Right lobe of liver (tissue), 6 donors: ENCODE results near the gene ITPKC. TPM values are rescaled to one million over a fixed set of nuclear protein-coding genes. Genes with fewer than 3 reads are reported as not detected.
"Not testable (repeated sequence)": the region's sequence is repeated elsewhere in the genome, so short reads cannot be mapped to it uniquely, and the experiment has no call there.

Source experiments
- ATAC-seq, 4 donors: fragments of 200-7000 bp; cut with Tn5 transposase; one replicate each; pipeline ENCODE4 v1.9.1; 2020; ENCODE audit warnings: mild to moderate bottlenecking in 4 of 4, moderate library complexity in 4 of 4
- DNase-seq, 3 donors: peaks; one replicate each; pipeline ENCODE4 v3.0.0-alpha.2; 2020
- H3K27ac ChIP-seq, 3 donors: fragments of 200-600 bp; one replicate each; pipeline ENCODE4 v1.8.0; 2022
- H3K27me3 ChIP-seq, 2 donors: fragments of 200-600 bp; one replicate each; pipeline ENCODE4 v1.8.0; 2022
- H3K36me3 ChIP-seq, 4 donors: fragments of 200-600 bp; sonication (generic) in 1 of 4; one replicate each; pipeline versions ENCODE4 v1.5.1 to v1.8.0; 2017 to 2022; ENCODE audit warnings: control low read depth in 1 of 4
- H3K4me1 ChIP-seq, 4 donors: fragments of 200-600 bp; sonication (generic) in 1 of 4; one replicate each; pipeline versions ENCODE4 v1.5.1 to v1.8.0; 2017 to 2022; ENCODE audit warnings: control low read depth in 1 of 4
- H3K4me3 ChIP-seq, 3 donors: fragments of 200-600 bp; one replicate each; pipeline ENCODE4 v1.8.0; 2022
- H3K9me3 ChIP-seq, 4 donors: fragments of 200-600 bp; sonication (generic) in 1 of 4; one replicate each; pipeline versions ENCODE4 v1.5.1 to v1.8.0; 2017 to 2022; ENCODE audit warnings: control low read depth in 1 of 4
- POLR2A ChIP-seq: fragments of 450-650 bp; IDR thresholded peaks from one replicate; pipeline ENCODE4 v1.6.1; 2017; ENCODE audit warnings: antibody characterized with exemption, mild to moderate bottlenecking
- WGBS: methylation state at CpG from one replicate; pipeline ENCODE4 v1.1.6; 2018; ENCODE audit warnings: low coverage, low lambda C conversion rate; ENCODE audit not compliant: insufficient coverage; ENCODE audit errors: missing lambda C conversion rate; 5-methylcytosine and 5-hydroxymethylcytosine counted together
- intact Hi-C, 2 donors: fragments of 100-400 bp; cut with DNase I; formaldehyde crosslinking; loops; one replicate each; pipeline versions ENCODE4 v1.11.2 to v1.14.1; 2022
- total RNA-seq, 6 experiments: library from RNA; depleted of rRNA in 2 of 6; stranded (reverse); fragments of >200 nt in 2 of 6; fragmentation: NEBNext Ultra II Directional in 3 of 6; extraction: Animal tissue kit (Norgen Biotek cat#: 25700) in 3 of 6; gene quantifications; one replicate each; pipeline versions ENCODE4 v1.1.0 to v1.2.4, GENCODE V29; 2016 to 2023
- TF ChIP-seq, protein P1 (sequence below), 4 donors: fragments of 200-600 bp in 3 of 4; fragments of 450-650 bp in 1 of 4; IDR thresholded peaks; one replicate each; pipeline versions ENCODE4 v1.5.1 to v1.8.0; 2016 to 2022; ENCODE audit warnings: antibody characterized with exemption in 4 of 4, mild to moderate bottlenecking in 2 of 4
- donor health status: DM: no; HTN: yes; CAD: no.
- donor health status: DM: no; HTN: no; CAD: no.
- donor health status: DM: no; HTN: no; CAD: no.
- donor health status: DM: no; HTN: yes; CAD: no.
- donor health status: DM: no; HTN: yes; CAD: no.

ITPKC gene
- total RNA-seq, 6 experiments from 2014 or later = 6.8 to 19.7 (median 11.1) TPM

DNA sequence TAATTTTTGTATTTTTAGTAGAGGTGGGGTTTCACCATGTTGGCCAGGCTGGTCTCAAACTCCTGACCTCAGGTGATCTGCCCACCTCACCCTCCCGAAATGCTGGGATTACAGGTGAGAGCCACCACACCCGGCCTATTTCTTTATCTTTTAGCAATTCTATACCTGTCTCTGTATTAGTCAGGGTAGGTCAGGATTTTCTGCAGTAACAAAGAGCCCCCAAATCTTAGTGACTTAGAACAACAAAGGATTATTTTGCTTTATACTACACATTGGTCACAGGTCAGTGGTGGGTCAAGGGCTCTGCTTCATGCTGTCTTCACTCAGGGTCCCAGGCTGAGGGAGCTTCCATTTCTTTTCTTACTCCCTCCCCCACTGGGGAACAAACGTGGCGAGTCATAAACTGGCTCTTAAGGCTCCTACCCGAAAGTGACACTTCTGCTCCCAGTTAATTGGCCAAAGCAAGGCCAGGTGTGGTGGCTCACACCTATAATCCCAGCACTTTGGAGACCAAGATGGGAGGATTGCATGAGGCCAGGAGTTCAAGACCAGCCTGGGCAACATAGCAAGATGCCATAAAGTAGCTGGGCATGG is 6.8 kb downstream of the ITPKC start:
- no peak overlapping the region for H3K27ac ChIP-seq

DNA sequence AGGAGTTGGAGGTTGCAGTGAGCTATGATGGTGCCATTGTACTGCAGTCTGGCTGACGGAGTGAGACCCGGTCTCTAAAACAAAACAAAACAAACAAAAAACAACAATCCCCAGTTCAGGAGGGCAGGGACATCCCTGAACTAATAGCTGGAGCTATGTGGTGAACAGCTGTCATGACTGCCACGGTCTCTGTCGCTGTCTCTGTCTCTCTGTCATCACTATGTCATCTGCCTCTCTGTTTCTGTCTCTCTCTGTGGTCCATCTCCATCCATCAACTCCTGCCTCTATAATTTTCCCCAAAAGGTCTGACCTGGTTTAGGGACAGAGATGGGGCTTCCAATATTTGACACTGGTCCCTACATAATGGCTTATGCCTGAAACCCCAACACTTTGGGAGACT is 7.4 kb downstream of the ITPKC start:
- Histone ChIP-seq H3K4me3 (no peak overlapping the region), H3K4me1 (peaks cover 0 to 19% (median 7%) of the 10 kb centered on the region in 4 donors), H3K27ac (no peak overlapping the region), H3K9me3 (no peaks in the 10 kb centered on the region), H3K36me3 (peaks cover 0 to 44% (median 6%) of the 10 kb centered on the region in 4 donors), H3K27me3 (no peaks in the 10 kb centered on the region)
- TF ChIP-seq, protein P1, sequence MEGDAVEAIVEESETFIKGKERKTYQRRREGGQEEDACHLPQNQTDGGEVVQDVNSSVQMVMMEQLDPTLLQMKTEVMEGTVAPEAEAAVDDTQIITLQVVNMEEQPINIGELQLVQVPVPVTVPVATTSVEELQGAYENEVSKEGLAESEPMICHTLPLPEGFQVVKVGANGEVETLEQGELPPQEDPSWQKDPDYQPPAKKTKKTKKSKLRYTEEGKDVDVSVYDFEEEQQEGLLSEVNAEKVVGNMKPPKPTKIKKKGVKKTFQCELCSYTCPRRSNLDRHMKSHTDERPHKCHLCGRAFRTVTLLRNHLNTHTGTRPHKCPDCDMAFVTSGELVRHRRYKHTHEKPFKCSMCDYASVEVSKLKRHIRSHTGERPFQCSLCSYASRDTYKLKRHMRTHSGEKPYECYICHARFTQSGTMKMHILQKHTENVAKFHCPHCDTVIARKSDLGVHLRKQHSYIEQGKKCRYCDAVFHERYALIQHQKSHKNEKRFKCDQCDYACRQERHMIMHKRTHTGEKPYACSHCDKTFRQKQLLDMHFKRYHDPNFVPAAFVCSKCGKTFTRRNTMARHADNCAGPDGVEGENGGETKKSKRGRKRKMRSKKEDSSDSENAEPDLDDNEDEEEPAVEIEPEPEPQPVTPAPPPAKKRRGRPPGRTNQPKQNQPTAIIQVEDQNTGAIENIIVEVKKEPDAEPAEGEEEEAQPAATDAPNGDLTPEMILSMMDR (IDR thresholded peaks at IDR 0.05) = no peak
- no peak for TF ChIP-seq POLR2A
- ATAC-seq (no peak), DNase-seq (no peak)
- intact Hi-C loops = no loop called here
- WGBS = 86% methylated on average over 4 of the region's 4 CpGs

More for the DNA sequence above, 6.8 kb downstream of the ITPKC start:
- no peak for TF ChIP-seq POLR2A
- TF ChIP-seq, protein P1 (IDR thresholded peaks at IDR 0.05) = no peak
- Histone ChIP-seq H3K27me3 (no peaks in the 10 kb centered on the region), H3K36me3 (peaks cover 0 to 38% (median 6%) of the 10 kb centered on the region in 4 donors), H3K4me3 (no peak overlapping the region), H3K9me3 (no peaks in the 10 kb centered on the region), H3K4me1 (peaks cover 0 to 20% (median 7%) of the 10 kb centered on the region in 4 donors)
- DNase-seq = no peak
- ATAC-seq = no peak
- intact Hi-C loops = no loop called here
- WGBS = 100% methylated on average over 2 of the region's 5 CpGs

DNA sequence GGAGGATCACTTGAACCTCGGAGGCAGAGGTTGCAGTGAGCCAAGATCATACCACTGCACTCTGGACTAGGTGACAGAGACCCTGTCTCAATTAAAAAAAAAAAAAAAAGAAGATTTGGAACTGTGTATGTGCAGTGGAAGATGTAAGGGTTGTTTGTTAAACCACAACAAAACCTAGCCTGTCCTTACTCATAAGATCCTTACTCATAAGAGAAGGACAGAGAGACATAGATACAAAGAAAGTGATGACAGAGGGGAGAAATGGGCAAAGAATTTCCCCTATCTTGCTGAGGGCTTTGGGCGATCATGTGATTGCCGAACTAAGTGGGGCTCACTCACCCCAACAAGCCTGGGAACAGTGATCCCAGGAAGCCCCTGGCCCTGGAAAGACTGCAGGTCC is 7.9 kb downstream of the ITPKC start:
- Histone ChIP-seq H3K9me3 (no peaks in the 10 kb centered on the region), H3K4me3 (no peak overlapping the region), H3K36me3 (peaks cover 0 to 49% (median 8%) of the 10 kb centered on the region in 4 donors), H3K27me3 (no peaks in the 10 kb centered on the region), H3K4me1 (peaks cover 0 to 14% (median 4%) of the 10 kb centered on the region in 4 donors), H3K27ac (no peak overlapping the region)
- TF ChIP-seq, protein P1 (IDR thresholded peaks at IDR 0.05) = no peak
- TF ChIP-seq POLR2A = no peak
- intact Hi-C loops = no loop called here
- ATAC-seq = no peak
- no peak for DNase-seq
- 100% methylated on average over 1 of the region's 3 CpGs for whole genome bisulfite sequencing

DNA sequence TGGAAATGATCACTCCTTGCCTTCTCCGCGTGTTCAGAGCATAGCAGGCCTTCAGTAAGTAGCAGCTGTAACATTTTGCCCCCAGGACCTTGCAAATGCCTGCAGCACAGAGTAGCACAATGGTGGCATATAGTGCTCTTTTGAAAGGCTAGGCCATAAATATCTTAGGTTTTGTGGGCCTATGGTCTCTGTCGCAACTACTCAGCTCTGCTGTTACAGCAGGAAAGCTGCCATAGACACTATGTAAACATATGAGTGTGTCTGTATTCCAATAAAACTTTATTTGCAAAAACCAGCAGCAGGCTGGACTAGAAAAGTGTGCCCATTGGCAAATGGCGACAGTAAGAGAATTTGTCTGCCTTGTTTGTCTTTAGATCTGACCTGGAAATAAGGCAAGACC is 9.4 kb downstream of the ITPKC start:
- no peak for DNase-seq
- intact Hi-C loops = no loop called here
- Histone ChIP-seq H3K27me3 (no peaks in the 10 kb centered on the region), H3K4me1 (no peaks in the 10 kb centered on the region), H3K36me3 (peaks cover 6 to 63% (median 13%) of the 10 kb centered on the region in 4 donors), H3K27ac (no peak overlapping the region), H3K9me3 (no peaks in the 10 kb centered on the region), H3K4me3 (no peak overlapping the region)
- no peak for ATAC-seq
- whole genome bisulfite sequencing = 100% methylated on average over 3 of the region's 4 CpGs
- TF ChIP-seq, protein P1 (IDR thresholded peaks at IDR 0.05) = no peak
- TF ChIP-seq POLR2A = no peak

DNA sequence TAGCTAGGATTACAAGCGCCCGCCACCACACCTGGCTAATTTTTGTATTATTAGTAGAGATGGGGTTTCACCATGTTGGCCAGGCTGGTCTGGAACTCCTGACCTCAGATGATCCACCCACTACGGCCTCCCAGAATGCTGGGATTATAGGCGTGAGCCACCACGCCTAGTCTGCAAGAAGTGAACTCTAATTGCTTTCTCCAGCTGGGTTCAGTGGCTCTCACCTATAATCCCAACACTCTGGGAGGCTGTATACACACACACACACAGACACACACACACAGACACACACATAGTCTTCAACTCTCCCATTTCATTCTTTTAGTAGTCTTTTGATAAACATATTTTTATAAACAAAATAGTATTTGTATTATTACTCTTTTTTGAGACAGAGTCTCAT is 13.2 kb downstream of the ITPKC start:
- H3K36me3 ChIP-seq = peaks cover 15 to 88% (median 24%) of the 10 kb centered on the region in 4 donors
- H3K27me3 ChIP-seq, ATAC-seq, H3K9me3 ChIP-seq, DNase-seq, H3K27ac ChIP-seq, H3K4me1 ChIP-seq, intact Hi-C loops, H3K4me3 ChIP-seq: not testable (repeated sequence)
- WGBS = 92% methylated on average over 5 of the region's 5 CpGs

DNA sequence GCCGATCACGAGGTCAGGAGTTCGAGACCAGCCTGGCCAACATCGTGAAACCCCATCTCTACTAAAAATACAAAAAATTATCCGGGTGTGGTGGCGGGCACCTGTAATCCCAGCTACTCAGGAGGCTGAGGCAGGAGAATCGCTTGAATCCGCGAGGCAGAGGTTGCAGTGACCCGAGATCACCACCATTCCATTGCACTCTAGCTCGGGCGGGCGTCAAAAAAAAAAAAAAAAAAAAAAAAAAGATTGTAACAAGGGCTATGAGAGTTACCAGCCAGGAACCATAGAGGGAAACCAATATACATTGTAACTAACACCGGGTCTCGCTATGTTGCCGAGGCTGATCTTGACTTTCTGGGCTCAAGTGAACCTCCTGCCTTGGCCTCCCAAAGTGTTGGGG is 15.4 kb downstream of the ITPKC start:
- H3K27ac ChIP-seq, H3K27me3 ChIP-seq, ATAC-seq, H3K4me3 ChIP-seq, H3K4me1 ChIP-seq, intact Hi-C loops, DNase-seq, H3K9me3 ChIP-seq: not testable (repeated sequence)
- 95% methylated on average over 10 of the region's 16 CpGs for WGBS
- H3K36me3 ChIP-seq = peaks cover 16 to 83% (median 28%) of the 10 kb centered on the region in 4 donors
